Cardiac muscle cell (in vitro differentiated cells and primary cell): Measurements from ENCODE around the gene ISL1. TPM values are rescaled to one million over a fixed set of nuclear protein-coding genes. Genes with fewer than 3 reads are reported as not detected.

ENCODE experiments used
- DNase-seq, 2 donors: peaks; one replicate each; pipeline versions ENCODE4 v3.0.0 to v3.0.0-alpha.2; 2010 to 2017; ENCODE audit warnings: low read depth in 1 of 2, low spot score in 1 of 2
- H3K27ac ChIP-seq: fragments of 200-600 bp; sonication (generic); 2 replicates; pipeline ENCODE4 v1.5.1; 2016
- H3K27me3 ChIP-seq: fragments of 200-600 bp; sonication (generic); 2 replicates; pipeline ENCODE4 v1.6.0; 2016; ENCODE audit warnings: control low read depth
- H3K36me3 ChIP-seq: fragments of 200-600 bp; sonication (generic); 2 replicates; pipeline ENCODE4 v1.5.1; 2016; ENCODE audit warnings: control low read depth
- H3K4me1 ChIP-seq: fragments of 200-600 bp; sonication (generic); 2 replicates; pipeline ENCODE4 v1.8.1; 2017; ENCODE audit warnings: low read depth, mild to moderate bottlenecking, mixed run types
- H3K4me3 ChIP-seq: fragments of 200-600 bp; sonication (generic); 2 replicates; pipeline ENCODE4 v1.5.1; 2016; ENCODE audit warnings: mild to moderate bottlenecking
- H3K9me3 ChIP-seq: fragments of 200-600 bp; sonication (generic); 2 replicates; pipeline ENCODE4 v1.5.1; 2017; ENCODE audit warnings: low read depth, mild to moderate bottlenecking, control low read depth
- CTCF ChIP-seq: IDR thresholded peaks from 2 replicates; pipeline ENCODE4 v1.5.1; 2012; ENCODE audit warnings: low read depth, mild to moderate bottlenecking, low read length
- polyA plus RNA-seq: library from polyadenylated mRNA; unstranded; fragments of >200 nt; fragmentation: Nextera tagmentation; extraction: Ambion mirVana; gene quantifications from 2 replicates; pipeline ENCODE4 v1.2.1, GENCODE V29; 2016
- total RNA-seq: library from RNA; depleted of rRNA; stranded (reverse); fragments of >200 nt; gene quantifications from 2 replicates; pipeline ENCODE4 v1.2.3, GENCODE V29; 2016

Gene ISL1
- total and polyA plus RNA-seq, 2 experiments from 2014 or later, result 10.4 to 11.2 TPM

DNA sequence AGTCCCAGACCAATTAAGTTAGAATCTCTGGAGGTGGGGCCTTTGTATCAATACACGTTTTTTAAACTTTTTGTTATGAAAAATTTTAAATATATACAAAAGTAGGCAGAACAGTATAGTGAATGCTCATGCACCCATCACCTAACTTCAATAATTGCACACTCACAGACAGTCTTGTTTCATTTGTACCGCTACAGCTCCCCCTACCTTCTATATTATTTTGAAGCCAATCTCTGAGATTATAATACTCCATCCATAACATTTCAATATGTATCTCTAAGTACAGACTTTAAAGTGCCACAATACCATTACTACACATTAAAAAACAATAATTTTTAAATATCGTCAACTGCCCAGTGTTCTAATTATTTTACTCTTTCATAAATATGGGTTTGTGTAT is 32.9 kb downstream of the ISL1 start:
- H3K27me3 ChIP-seq, result no peaks in the 10 kb centered on the region
- H3K36me3 ChIP-seq, result no peaks in the 10 kb centered on the region
- peaks cover 10% of the 10 kb centered on the region for H3K4me1 ChIP-seq
- H3K27ac ChIP-seq, result no peak overlapping the region
- TF ChIP-seq CTCF, result no peak
- no peak for DNase-seq
- H3K9me3 ChIP-seq, result no peaks in the 10 kb centered on the region
- H3K4me3 ChIP-seq, result no peak overlapping the region

DNA sequence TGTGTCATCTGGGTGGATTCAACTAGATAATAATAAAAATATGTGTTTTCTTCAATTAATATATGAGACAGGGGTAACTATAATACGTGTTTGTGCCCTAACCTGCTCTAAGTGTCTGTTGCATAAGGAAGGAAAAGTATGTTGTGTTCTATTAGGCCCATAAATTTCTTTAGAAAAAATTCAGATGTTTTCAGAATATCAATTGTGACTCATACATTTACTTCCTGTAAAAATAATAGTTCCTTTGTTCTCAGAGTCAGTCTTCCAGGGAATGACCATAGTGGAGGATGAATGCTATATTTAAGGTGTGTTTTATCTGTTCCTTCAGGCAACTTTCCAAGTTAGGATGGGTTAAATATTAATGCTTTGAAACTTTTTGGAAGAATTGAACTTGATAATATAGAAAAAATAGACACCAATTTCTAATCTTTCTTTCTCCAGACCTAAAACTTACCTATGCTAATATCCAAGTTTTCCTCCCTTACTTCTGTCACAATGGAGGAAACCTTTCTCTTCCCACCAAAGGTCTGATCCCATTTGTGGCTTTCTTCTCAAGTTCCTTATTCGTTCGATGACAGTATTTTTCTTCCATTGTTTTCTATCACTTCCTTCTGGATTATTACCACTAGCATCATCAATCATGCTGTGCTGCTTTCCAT is 49.9 kb downstream of the ISL1 start:
- no peak for DNase-seq
- Histone ChIP-seq H3K9me3 (no peaks in the 10 kb centered on the region), H3K27ac (no peak overlapping the region), H3K4me3 (no peak overlapping the region), H3K27me3 (no peaks in the 10 kb centered on the region), H3K36me3 (no peaks in the 10 kb centered on the region), H3K4me1 (no peaks in the 10 kb centered on the region)
- TF ChIP-seq CTCF, result no peak

- no peak for DNase-seq
Measured at GRCh38 chr5:51439232-51439631, 56.0 kb downstream of the ISL1 start.

More at GRCh38 chr5:51439232-51439631, 56.0 kb downstream of the ISL1 start:
- Histone ChIP-seq H3K4me1 (no peaks in the 10 kb centered on the region), H3K27me3 (no peaks in the 10 kb centered on the region), H3K4me3 (no peak overlapping the region), H3K27ac (no peak overlapping the region), H3K9me3 (no peaks in the 10 kb centered on the region), H3K36me3 (no peaks in the 10 kb centered on the region)
- no peak for TF ChIP-seq CTCF
